Esophagus muscularis mucosa (tissue), 4 donors: ENCODE data around the gene CEND1.

Experiments used
- EP300 ChIP-seq: sonication (generic); formaldehyde crosslinking; IDR thresholded peaks from one replicate; pipeline ENCODE4 v1.6.1; 2017; ENCODE audit warnings: antibody characterized with exemption
- POLR2A ChIP-seq: fragments of 450-650 bp; IDR thresholded peaks from one replicate; pipeline ENCODE4 v1.6.1; 2017; ENCODE audit warnings: antibody characterized with exemption, moderate library complexity, mild to moderate bottlenecking, low read depth
- TF ChIP-seq, protein P1 (sequence below), 3 experiments: fragments of 200-600 bp in 2 of 3; fragments of 450-650 bp in 1 of 3; sonication (generic) in 2 of 3; IDR thresholded peaks; one replicate each; pipeline ENCODE4 v1.5.1; 2017 to 2019; ENCODE audit warnings: antibody characterized with exemption in 3 of 3, mild to moderate bottlenecking in 2 of 3, moderate library complexity in 1 of 3

GRCh38 chr11:812390-812789 lies 22.5 kb upstream of the CEND1 start:
- TF ChIP-seq, protein P1, sequence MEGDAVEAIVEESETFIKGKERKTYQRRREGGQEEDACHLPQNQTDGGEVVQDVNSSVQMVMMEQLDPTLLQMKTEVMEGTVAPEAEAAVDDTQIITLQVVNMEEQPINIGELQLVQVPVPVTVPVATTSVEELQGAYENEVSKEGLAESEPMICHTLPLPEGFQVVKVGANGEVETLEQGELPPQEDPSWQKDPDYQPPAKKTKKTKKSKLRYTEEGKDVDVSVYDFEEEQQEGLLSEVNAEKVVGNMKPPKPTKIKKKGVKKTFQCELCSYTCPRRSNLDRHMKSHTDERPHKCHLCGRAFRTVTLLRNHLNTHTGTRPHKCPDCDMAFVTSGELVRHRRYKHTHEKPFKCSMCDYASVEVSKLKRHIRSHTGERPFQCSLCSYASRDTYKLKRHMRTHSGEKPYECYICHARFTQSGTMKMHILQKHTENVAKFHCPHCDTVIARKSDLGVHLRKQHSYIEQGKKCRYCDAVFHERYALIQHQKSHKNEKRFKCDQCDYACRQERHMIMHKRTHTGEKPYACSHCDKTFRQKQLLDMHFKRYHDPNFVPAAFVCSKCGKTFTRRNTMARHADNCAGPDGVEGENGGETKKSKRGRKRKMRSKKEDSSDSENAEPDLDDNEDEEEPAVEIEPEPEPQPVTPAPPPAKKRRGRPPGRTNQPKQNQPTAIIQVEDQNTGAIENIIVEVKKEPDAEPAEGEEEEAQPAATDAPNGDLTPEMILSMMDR (IDR thresholded peaks at IDR 0.05): no peak
- TF ChIP-seq POLR2A: no peak
- no peak for TF ChIP-seq EP300
